CD14-positive monocyte (primary cell): Measurements from ENCODE around the gene RAPGEF2. TPM values are rescaled to one million over a fixed set of nuclear protein-coding genes. Genes with fewer than 3 reads are reported as not detected.
A peak's percentile ranks its signal among the peaks of the same experiment; 100 is the strongest.

Experiments used
- DNase-seq, 3 donors: peaks; one replicate each; pipeline ENCODE4 v3.0.0-alpha.2; 2011 to 2022
- H2AFZ ChIP-seq: 2 replicates; pipeline ENCODE4 v1.6.0; 2012; ENCODE audit warnings: mild to moderate bottlenecking, low read depth, low read length, inconsistent platforms; ENCODE audit not compliant: insufficient read depth, poor library complexity, severe bottlenecking
- H3K27ac ChIP-seq, 2 donors: 1 replicate in 1 of 2; 2 replicates in 1 of 2; pipeline ENCODE4 v1.5.1; 2012 to 2013; ENCODE audit warnings: low read length in 2 of 2, control low read depth in 1 of 2, inconsistent platforms in 1 of 2, low read depth in 1 of 2, mild to moderate bottlenecking in 1 of 2
- H3K27me3 ChIP-seq, 2 donors: one replicate each; pipeline versions ENCODE4 v1.6.0 to v1.6.1; 2011 to 2013; ENCODE audit warnings: low read length in 2 of 2; ENCODE audit not compliant: control insufficient read depth in 2 of 2, insufficient read depth in 2 of 2
- H3K36me3 ChIP-seq, 2 donors: replicated peaks in 1 of 2; 1 replicate in 1 of 2; 2 replicates in 1 of 2; pipeline versions ENCODE4 v1.5.1 to v1.6.1; 2012 to 2013; ENCODE audit warnings: low read length in 2 of 2, control low read depth in 1 of 2, inconsistent platforms in 1 of 2, mild to moderate bottlenecking in 1 of 2; ENCODE audit not compliant: insufficient read depth in 2 of 2, control insufficient read depth in 1 of 2
- H3K4me1 ChIP-seq, 2 donors: 1 replicate in 1 of 2; 2 replicates in 1 of 2; pipeline versions ENCODE4 v1.5.1 to v1.6.1; 2012 to 2013; ENCODE audit warnings: low read length in 2 of 2, control low read depth in 1 of 2, inconsistent platforms in 1 of 2, mild to moderate bottlenecking in 1 of 2, moderate library complexity in 1 of 2; ENCODE audit not compliant: insufficient read depth in 2 of 2, control insufficient read depth in 1 of 2
- H3K4me2 ChIP-seq: replicated peaks from 2 replicates; pipeline ENCODE3; 2012; ENCODE audit warnings: low read length, moderate library complexity, mild to moderate bottlenecking; ENCODE audit not compliant: poor library complexity, severe bottlenecking; ENCODE audit errors: extremely low read depth
- H3K4me3 ChIP-seq, 3 experiments: fragments of 200-600 bp in 1 of 3; sonication (generic) in 1 of 3; replicated peaks in 1 of 3; 1 replicate in 2 of 3; 2 replicates in 1 of 3; pipeline ENCODE4 v1.5.1; 2011 to 2013; ENCODE audit warnings: low read length in 3 of 3, mild to moderate bottlenecking in 3 of 3, control low read depth in 2 of 3, low read depth in 2 of 3, inconsistent platforms in 1 of 3, moderate library complexity in 1 of 3
- H3K79me2 ChIP-seq: 2 replicates; pipeline ENCODE4 v1.6.0; 2012; ENCODE audit warnings: mild to moderate bottlenecking, control low read depth, inconsistent platforms, low read length, moderate library complexity; ENCODE audit not compliant: insufficient read depth
- H3K9ac ChIP-seq: 2 replicates; pipeline ENCODE4 v1.6.0; 2017; ENCODE audit warnings: low read length, mild to moderate bottlenecking; ENCODE audit not compliant: insufficient read depth, poor library complexity, severe bottlenecking
- H3K9me3 ChIP-seq, 2 donors: replicated peaks in 1 of 2; 1 replicate in 1 of 2; 2 replicates in 1 of 2; pipeline versions ENCODE4 v1.5.1 to v1.6.1; 2012 to 2013; ENCODE audit warnings: low read length in 2 of 2, control low read depth in 1 of 2; ENCODE audit not compliant: control insufficient read depth in 1 of 2, insufficient read depth in 1 of 2
- H4K20me1 ChIP-seq: 2 replicates; pipeline ENCODE4 v1.6.0; 2012; ENCODE audit warnings: mild to moderate bottlenecking, low read length, control low read depth, moderate library complexity; ENCODE audit not compliant: insufficient read depth
- H3K27ac Mint-ChIP-seq, 7 donors: one replicate each; pipeline ENCODE4 v1.8.0; 2020; ENCODE audit warnings: mild to moderate bottlenecking in 7 of 7, mixed read lengths in 7 of 7, moderate library complexity in 6 of 7, inconsistent platforms in 2 of 7
- H3K27me3 Mint-ChIP-seq, 3 donors: one replicate each; pipeline ENCODE4 v1.8.0; 2021 to 2022; ENCODE audit warnings: low read depth in 3 of 3, mild to moderate bottlenecking in 3 of 3, mixed read lengths in 3 of 3, moderate library complexity in 3 of 3, inconsistent platforms in 1 of 3
- H3K36me3 Mint-ChIP-seq, 2 donors: one replicate each; pipeline ENCODE4 v1.8.0; 2020; ENCODE audit warnings: mixed read lengths in 2 of 2, inconsistent platforms in 1 of 2, mild to moderate bottlenecking in 1 of 2
- H3K4me1 Mint-ChIP-seq: one replicate; pipeline ENCODE4 v1.8.0; 2020; ENCODE audit warnings: mild to moderate bottlenecking, mixed read lengths
- H3K4me3 Mint-ChIP-seq, 2 donors: one replicate each; pipeline ENCODE4 v1.8.0; 2020; ENCODE audit warnings: mild to moderate bottlenecking in 2 of 2, mixed read lengths in 2 of 2, moderate library complexity in 1 of 2
- H3K9me3 Mint-ChIP-seq, 7 donors: one replicate each; pipeline ENCODE4 v1.8.0; 2020 to 2022; ENCODE audit warnings: mixed read lengths in 7 of 7, mild to moderate bottlenecking in 6 of 7, moderate library complexity in 6 of 7, inconsistent platforms in 2 of 7
- WGBS: methylation state at CpG from one replicate; pipeline ENCODE4 v1.1.5; 2013; ENCODE audit warnings: missing lambda C conversion rate; ENCODE audit not compliant: insufficient coverage; 5-methylcytosine and 5-hydroxymethylcytosine counted together
- intact Hi-C, 2 donors: fragments of 100-400 bp; cut with micrococcal nuclease; formaldehyde crosslinking; loops; one replicate each; pipeline versions ENCODE4 v1.15.0 to v1.15.1; 2023
- polyA plus RNA-seq, 3 donors: library from polyadenylated mRNA; depleted of rRNA in 1 of 3; unstranded in 2 of 3; stranded (reverse) in 1 of 3; fragments of 300-500 nt in 2 of 3; fragments of >200 nt in 1 of 3; fragmentation: Illumina TruSeq in 2 of 3; gene quantifications; 1 replicate in 2 of 3; 2 replicates in 1 of 3; pipeline ENCODE4 v1.2.3, GENCODE V29; 2012 to 2021
- TF ChIP-seq, protein P1 (sequence below): fragments of 200-600 bp; IDR thresholded peaks from one replicate; pipeline ENCODE4 v1.8.0; 2022; ENCODE audit warnings: antibody characterized with exemption, mild to moderate bottlenecking

Gene RAPGEF2
- polyA plus RNA-seq, 3 donors: 1.5 to 29.8 (median 2.0) TPM

DNA sequence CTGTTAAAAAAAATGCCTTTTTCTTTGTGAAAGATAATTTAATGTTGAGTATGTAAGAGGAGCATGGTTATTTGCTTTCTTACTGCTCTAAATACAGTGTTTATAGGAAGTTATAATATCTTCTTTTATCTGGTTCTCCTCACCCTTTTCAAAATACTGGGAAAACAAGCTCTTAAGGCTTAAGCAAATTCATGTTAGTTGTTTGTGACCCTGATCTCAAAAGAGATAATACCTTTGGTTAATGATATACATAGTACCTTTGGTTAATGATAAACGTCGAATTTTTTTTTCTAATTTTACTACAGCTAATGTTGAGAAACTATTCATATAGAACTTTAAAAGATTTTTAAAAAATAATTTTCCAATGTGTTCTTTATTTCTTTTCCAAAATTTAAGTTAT is 180.1 kb downstream of the RAPGEF2 start:
- Histone ChIP-seq H4K20me1 (no peaks in the 10 kb centered on the region), H3K4me1 (peaks cover 25 to 30% of the 10 kb centered on the region in 2 donors), H3K27me3 (no peaks in the 10 kb centered on the region), H3K9ac (no peak overlapping the region), H3K4me2 (no peak overlapping the region), H3K9me3 (no peaks in the 10 kb centered on the region), H3K4me3 (no peak overlapping the region), H3K79me2 (peaks cover 78% of the 10 kb centered on the region), H3K36me3 (no peaks in the 10 kb centered on the region), H3K27ac (no peak overlapping the region), H2AFZ (no peak overlapping the region)
- H3K36me3 Mint-ChIP-seq: peaks cover 16 to 24% of the 10 kb centered on the region in 2 donors
- no CpG with 5 or more reads among the region's 2 CpGs for WGBS
- TF ChIP-seq, protein P1, sequence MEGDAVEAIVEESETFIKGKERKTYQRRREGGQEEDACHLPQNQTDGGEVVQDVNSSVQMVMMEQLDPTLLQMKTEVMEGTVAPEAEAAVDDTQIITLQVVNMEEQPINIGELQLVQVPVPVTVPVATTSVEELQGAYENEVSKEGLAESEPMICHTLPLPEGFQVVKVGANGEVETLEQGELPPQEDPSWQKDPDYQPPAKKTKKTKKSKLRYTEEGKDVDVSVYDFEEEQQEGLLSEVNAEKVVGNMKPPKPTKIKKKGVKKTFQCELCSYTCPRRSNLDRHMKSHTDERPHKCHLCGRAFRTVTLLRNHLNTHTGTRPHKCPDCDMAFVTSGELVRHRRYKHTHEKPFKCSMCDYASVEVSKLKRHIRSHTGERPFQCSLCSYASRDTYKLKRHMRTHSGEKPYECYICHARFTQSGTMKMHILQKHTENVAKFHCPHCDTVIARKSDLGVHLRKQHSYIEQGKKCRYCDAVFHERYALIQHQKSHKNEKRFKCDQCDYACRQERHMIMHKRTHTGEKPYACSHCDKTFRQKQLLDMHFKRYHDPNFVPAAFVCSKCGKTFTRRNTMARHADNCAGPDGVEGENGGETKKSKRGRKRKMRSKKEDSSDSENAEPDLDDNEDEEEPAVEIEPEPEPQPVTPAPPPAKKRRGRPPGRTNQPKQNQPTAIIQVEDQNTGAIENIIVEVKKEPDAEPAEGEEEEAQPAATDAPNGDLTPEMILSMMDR: no peak
- H3K27ac Mint-ChIP-seq: no peak overlapping the region
- DNase-seq: no peak
- H3K9me3 Mint-ChIP-seq: no peaks in the 10 kb centered on the region
- intact Hi-C loops: no loop called here
- H3K4me1 Mint-ChIP-seq: peaks cover 31% of the 10 kb centered on the region
- H3K27me3 Mint-ChIP-seq: peaks cover 0 to 2% (median 0%) of the 10 kb centered on the region in 3 donors
- H3K4me3 Mint-ChIP-seq: no peak overlapping the region

DNA sequence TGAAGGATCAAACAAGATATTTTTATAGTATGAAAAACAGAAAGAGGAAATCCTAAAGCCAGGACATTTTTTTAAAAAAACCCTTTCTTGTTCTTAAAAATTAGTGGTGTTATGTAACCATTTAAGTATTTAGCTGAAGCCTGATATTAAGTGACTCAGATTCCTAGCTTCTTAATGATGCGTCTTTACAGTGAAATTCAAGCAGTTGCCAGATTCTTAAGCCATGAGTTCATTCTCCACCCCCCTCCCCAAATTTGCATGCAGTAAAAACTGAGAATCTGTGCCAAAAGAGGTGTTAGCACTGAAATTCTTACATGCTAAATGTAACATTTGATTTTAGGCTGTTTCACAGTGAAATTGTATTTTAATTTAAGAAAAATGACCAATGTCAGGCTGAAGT is 180.8 kb downstream of the RAPGEF2 start:
- no peaks in the 10 kb centered on the region for H3K27me3 ChIP-seq
- no peaks in the 10 kb centered on the region for H3K36me3 ChIP-seq
- WGBS: no CpG with 5 or more reads among the region's 1 CpG
- Mint-ChIP-seq H3K9me3 (no peaks in the 10 kb centered on the region), H3K27ac (peak overlapping the region in 2 of 7 donors; percentile 35 to 37), H3K36me3 (peaks cover 16 to 24% of the 10 kb centered on the region in 2 donors), H3K27me3 (peaks cover 0 to 2% (median 0%) of the 10 kb centered on the region in 3 donors), H3K4me1 (peaks cover 29% of the 10 kb centered on the region), H3K4me3 (no peak overlapping the region)
- intact Hi-C loops: no loop called here
- TF ChIP-seq, protein P1: no peak
- H3K4me1 ChIP-seq: peaks cover 24 to 29% of the 10 kb centered on the region in 2 donors
- H3K79me2 ChIP-seq: peaks cover 85% of the 10 kb centered on the region
- H3K9me3 ChIP-seq: no peaks in the 10 kb centered on the region
- no peaks in the 10 kb centered on the region for H4K20me1 ChIP-seq
- peak overlapping the region in 1 of 2 donors; percentile 44 for H3K27ac ChIP-seq
- H3K4me2 ChIP-seq: no peak overlapping the region
- peak in 1 of 3 donors; percentile 63 for DNase-seq
- H2AFZ ChIP-seq: no peak overlapping the region
- H3K9ac ChIP-seq: no peak overlapping the region
- no peak overlapping the region for H3K4me3 ChIP-seq
